Measurements from ENCODE around the gene LDB3. TPM values are rescaled to one million over a fixed set of nuclear protein-coding genes. Genes with fewer than 3 reads are reported as not detected.

Gene LDB3
- total and polyA plus RNA-seq, 10 donors: 0.14 to 1.2 (median 0.36) TPM; not detected in 2

GRCh38 chr10:86685416-86685815, 17.1 kb downstream of the LDB3 start:
- peaks cover 0 to 65% (median 5%) of the 10 kb centered on the region in 7 donors for H3K27me3 ChIP-seq (replicated peaks in 1 of 7)
- peaks cover 6 to 21% (median 9%) of the 10 kb centered on the region in 6 donors for H3K4me1 ChIP-seq
- no peaks in the 10 kb centered on the region for H3K9me3 ChIP-seq
- no peak for DNase-seq
- intact Hi-C loops (cut with DNase I; ENCODE audit: low total_unique reads): no loop called here
- no peak overlapping the region for H3K4me3 ChIP-seq
- no peak for TF ChIP-seq POLR2AphosphoS5 (IDR thresholded peaks at IDR 0.05)
- TF ChIP-seq CTCF (IDR thresholded peaks at IDR 0.05 in 8 of 11, conservative IDR thresholded peaks at IDR 0.05 in 3 of 11): no peak
- no peak for TF ChIP-seq POLR2A (IDR thresholded peaks at IDR 0.05)
- no peaks in the 10 kb centered on the region for H3K36me3 ChIP-seq
- peak overlapping the region in 1 of 8 donors; percentile 47 for H3K27ac ChIP-seq
- WGBS, 5 donors: 82 to 95% (median 89%) methylated on average over 9 of the region's 9 CpGs

- no peak overlapping the region for H3K4me3 ChIP-seq
- peaks cover 0 to 65% (median 5%) of the 10 kb centered on the region in 7 donors for H3K27me3 ChIP-seq (replicated peaks in 1 of 7)
- H3K9me3 ChIP-seq: no peaks in the 10 kb centered on the region
- no peak overlapping the region for H3K27ac ChIP-seq
- TF ChIP-seq POLR2A (IDR thresholded peaks at IDR 0.05) (no peak), POLR2AphosphoS5 (IDR thresholded peaks at IDR 0.05) (no peak), CTCF (IDR thresholded peaks at IDR 0.05 in 8 of 11, conservative IDR thresholded peaks at IDR 0.05 in 3 of 11) (no peak)
- DNase-seq: no peak
- 76 to 80% (median 78%) methylated on average over 8 to 13 of the region's 13 CpGs for WGBS, 5 donors
- H3K4me1 ChIP-seq: peaks cover 6 to 21% (median 9%) of the 10 kb centered on the region in 6 donors
- intact Hi-C loops (cut with DNase I; ENCODE audit: low total_unique reads): no loop called here
- H3K36me3 ChIP-seq: no peaks in the 10 kb centered on the region
Observed at GRCh38 chr10:86685893-86686632, 17.8 kb downstream of the LDB3 start.

- intact Hi-C loops (cut with DNase I; ENCODE audit: low total_unique reads): no loop called here
Observed at GRCh38 chr10:86686972-86687371, 18.7 kb downstream of the LDB3 start.

More at GRCh38 chr10:86686972-86687371, 18.7 kb downstream of the LDB3 start:
- Histone ChIP-seq H3K27ac (no peak overlapping the region), H3K36me3 (no peaks in the 10 kb centered on the region), H3K4me3 (no peak overlapping the region), H3K27me3 (replicated peaks in 1 of 7) (peaks cover 0 to 63% (median 5%) of the 10 kb centered on the region in 7 donors), H3K4me1 (peaks cover 6 to 21% (median 9%) of the 10 kb centered on the region in 6 donors), H3K9me3 (no peaks in the 10 kb centered on the region)
- TF ChIP-seq CTCF (IDR thresholded peaks at IDR 0.05 in 8 of 11, conservative IDR thresholded peaks at IDR 0.05 in 3 of 11): no peak
- no peak for TF ChIP-seq POLR2AphosphoS5 (IDR thresholded peaks at IDR 0.05)
- no peak for TF ChIP-seq POLR2A (IDR thresholded peaks at IDR 0.05)
- WGBS, 5 donors: 91 to 96% (median 93%) methylated on average over 15 to 19 of the region's 19 CpGs
- no peak for DNase-seq

Measured in spleen (tissue), 11 donors.